Kasumi-1 (cell line): ENCODE results near the gene SLC22A13.
A peak's percentile ranks its signal among the peaks of the same experiment; 100 is the strongest.
"Not testable (repeated sequence)": the region's sequence is repeated elsewhere in the genome, so short reads cannot be mapped to it uniquely, and the experiment has no call there.

Experiments
- DNase-seq, 2 experiments: peaks; one replicate each; lab custom pipeline; 2025; lab: John Stamatoyannopoulos, UW

Gene SLC22A13

GRCh38 chr3:38264779-38265178 is 833 bp upstream of the SLC22A13 start:
- no peak for DNase-seq

- no peak for DNase-seq
Observed at GRCh38 chr3:38266810-38267209, 1.2 kb downstream of the SLC22A13 start.

- DNase-seq = peak; percentile 74 to 78
Observed at GRCh38 chr3:38267662-38268061, 2.0 kb downstream of the SLC22A13 start.

DNA sequence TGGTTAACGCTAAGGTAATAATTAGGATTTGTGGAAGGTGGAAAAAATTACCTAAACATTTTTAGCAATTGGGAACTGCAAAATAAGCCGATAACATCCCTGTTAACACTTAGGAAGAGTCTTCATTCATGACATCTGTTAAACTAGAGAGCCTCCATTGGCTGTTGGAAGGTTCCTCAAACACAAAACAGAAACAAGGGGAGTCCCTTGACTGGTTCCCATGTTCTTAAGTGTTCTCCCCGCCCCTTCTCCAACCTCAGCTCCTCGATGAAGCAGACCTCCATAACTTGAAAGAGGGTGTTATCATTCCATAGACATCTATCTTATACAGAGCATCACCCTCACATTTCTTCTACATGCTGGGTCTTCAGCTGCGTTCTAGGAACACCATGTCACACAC is 2.5 kb downstream of the SLC22A13 start:
- DNase-seq = peak; percentile 57 to 73

- DNase-seq = peak; percentile 35 to 75
Observed at GRCh38 chr3:38268522-38268921, 2.9 kb downstream of the SLC22A13 start.

DNA sequence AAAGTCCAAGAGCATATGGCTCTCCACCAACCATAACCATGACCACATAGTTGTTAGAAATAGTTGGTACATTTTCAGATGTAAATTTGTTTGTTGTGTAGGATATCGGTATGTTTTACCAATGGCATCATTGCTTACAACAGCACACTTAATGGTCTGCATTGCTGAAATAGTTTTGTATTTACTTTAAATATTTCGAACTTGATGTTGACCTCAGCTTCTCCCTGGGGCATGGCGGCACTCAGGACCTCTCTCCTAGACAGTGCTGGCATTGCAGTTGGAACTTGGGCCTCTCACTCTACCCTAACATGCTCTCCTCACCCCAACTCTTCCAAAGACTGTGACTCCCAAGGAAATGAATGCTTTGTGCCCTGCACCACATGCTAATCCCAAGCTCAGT is 5.0 kb downstream of the SLC22A13 start:
- no peak for DNase-seq

DNA sequence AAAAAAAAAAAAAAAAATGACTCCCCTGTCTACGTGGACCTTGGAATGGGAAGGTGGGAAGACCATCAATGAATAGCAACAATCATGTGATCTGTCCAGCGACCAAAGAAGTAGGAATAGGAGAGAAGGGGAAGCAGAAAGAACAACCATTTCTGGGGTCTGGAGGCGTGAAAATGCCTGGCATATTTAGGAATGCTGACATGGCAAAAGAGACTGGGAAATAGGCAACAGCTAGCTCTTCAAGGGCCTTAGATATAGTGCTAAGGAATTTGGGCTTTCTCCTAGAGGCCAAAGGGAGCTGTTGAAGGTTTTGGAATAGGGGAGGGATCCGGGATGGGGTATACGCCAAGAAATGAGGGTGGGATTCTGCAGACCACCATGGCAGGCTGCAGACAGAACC is 5.9 kb downstream of the SLC22A13 start:
- DNase-seq = no peak

- DNase-seq = no peak
Observed at GRCh38 chr3:38274864-38275649, 9.4 kb downstream of the SLC22A13 start.

DNA sequence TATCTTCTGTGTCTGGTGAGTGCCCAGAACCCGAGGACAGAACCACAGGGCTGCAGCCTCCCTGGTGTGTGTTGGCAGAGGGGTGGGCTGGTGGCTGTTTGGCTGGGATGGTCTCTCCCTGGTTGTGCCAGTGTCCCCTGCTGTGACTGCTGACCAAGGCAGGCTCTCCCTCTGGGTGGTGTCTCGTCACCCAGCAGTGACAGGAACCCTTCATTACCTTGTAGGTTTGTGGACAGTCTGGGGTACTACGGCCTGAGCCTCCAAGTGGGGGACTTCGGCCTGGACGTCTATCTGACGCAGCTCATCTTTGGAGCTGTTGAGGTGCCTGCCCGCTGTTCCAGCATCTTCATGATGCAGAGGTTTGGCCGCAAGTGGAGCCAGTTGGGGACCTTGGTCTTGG is 10.0 kb downstream of the SLC22A13 start:
- no peak for DNase-seq

GRCh38 chr3:38276081-38276916 is 10.7 kb downstream of the SLC22A13 start:
- no peak for DNase-seq

- no peak for DNase-seq
Observed at GRCh38 chr3:38276917-38277630, 11.5 kb downstream of the SLC22A13 start.

DNA sequence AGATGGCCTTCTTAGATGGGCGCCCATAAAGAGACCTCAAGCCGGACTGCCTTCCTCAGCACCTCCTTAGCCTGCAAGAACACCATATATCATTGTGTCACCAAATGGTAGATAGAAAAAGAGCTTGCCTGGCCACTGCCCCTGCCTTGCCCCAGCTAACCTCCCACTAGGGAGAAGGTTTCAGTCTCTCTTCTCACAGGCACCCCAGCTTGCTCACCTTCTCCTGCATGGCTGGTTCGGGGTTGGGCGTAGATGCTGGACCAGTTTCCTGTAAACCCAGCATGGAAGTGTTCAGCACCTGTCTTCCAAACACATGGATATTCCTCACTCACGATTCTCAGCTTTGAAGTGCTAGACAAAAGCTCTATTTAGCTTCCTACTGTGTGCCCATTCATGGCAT is 13.2 kb downstream of the SLC22A13 start:
- no peak for DNase-seq

DNA sequence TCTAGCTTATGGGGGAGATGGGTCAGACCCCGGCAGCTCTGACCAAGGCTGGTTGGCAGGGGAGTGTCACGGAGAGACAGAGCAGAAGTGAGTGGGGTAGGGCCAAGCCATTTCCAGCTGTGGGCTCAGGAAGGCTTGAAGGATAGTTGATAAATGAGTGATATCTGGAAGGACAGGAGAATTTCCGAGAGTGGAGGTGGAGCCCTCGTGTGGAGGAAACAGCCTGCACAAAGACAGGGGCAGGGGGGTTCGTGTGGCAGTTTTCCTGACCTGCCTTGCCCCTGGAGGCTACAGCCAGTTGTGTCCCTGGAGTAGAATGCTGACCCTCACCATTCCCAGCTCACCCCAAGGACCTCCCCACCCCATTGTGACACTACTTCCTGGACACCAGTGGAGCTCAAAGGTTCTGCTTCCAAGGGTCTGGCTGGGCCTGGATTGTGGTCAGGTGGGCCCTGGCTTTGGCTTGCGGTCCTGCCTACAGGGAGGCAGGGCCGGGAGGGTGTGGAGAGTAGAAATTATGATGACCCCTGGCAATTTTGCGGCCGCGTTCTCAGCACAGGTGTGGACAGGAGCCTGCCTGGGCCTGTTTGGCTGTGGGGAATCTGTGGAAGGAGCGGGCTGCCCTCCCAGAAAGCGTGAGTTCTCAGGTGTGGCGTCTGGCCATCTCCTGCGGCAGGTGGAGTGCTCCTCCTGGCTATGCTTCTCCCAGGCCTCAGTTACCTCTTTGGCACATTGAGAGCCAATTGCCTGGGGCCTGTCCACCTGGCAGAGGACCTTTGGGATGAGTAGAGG is 16.5 kb downstream of the SLC22A13 start, which contains the start of gene SLC22A14:
SLC22A14 (plus strand) TSS at position 400 of the 792 bp plus-strand sequence. CDS start 23,733 bp downstream, outside the sequence.
- no peak for DNase-seq

DNA sequence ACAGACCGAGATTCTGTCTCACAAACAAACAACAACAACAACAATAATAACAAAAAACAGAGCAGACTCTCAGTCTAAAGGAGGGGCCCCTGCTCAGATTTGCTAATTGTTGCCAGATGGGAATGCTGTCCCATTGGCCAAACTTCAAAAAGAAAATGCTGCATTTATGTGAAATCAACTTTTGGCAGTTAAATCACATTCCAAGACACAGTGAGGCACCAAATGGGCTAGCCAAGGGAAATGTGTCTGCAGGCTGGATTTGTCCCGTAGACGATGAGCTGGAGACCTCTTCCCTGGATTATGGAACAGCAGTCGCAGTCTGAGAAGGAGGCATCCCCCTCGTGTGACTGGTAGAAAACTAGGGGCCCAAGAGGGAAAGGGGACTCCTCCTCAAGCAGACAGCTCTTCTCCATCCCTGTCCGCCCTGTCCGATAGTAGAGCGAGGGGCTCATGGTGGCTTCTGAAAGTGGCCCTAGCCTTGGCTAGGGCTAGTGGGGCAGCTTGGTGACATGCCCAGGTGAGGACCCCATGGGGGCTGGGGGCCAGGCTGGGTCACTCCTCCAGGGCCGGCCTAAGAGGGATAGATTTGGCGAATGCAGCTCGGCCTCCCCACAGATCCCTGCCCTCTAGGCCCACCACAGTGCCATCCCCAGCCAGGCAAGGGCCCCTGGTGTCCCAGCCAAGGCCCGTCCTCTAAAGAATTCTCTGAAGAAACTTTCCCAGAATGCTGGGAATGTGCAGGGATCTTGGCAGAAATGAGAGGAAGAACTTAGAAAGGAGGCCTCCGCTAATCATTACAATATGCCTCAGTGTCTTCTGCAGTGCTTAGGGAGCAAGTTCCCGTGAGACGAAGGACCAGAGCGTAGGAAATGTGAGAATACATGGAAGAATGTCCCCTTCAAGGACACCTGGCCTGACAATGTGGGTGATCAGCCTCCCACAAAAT is 18.5 kb downstream of the SLC22A13 start:
- DNase-seq = no peak

GRCh38 chr3:38284756-38285150 is 19.1 kb downstream of the SLC22A13 start:
- DNase-seq = no peak

GRCh38 chr3:38289286-38290217 is 23.9 kb downstream of the SLC22A13 start:
- not testable (repeated sequence) for DNase-seq

DNA sequence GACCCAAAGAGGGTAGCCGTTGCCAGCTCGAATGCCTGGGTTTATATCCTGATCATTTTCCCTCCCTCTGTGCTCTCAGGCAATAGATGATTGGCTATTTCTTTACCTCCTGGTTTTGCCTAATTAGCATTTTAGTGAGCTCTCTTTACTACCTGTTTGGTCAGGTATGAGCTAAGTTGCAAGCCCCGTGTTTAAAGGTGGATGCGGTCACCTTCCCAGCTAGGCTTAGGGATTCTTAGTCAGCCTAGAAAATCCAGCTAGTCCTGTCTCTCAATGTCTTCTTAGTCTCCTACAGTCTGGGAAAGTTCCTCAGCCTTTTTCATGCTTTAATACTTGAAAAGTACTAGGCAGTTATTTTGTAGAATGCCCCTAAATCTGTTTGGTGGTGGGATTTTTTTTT is 31.4 kb downstream of the SLC22A13 start:
- DNase-seq = not testable (repeated sequence)

DNA sequence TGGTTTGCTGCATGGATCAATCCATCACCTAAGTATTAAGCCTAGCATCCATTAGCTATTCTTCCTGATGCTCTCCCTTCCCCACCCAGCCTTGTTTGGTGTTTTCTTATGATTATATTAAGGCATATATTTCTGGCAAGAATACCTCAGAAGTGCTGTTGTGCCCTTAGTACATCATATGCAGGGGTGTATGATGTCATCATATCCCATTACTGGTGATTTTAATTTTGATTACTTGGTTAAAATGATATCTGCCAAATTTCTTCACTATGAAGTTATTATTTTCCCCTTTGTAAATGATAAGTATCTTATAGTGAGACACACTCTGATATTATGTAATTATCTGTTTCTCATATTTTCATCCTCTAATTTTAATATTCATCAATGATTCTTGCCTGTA is 31.9 kb downstream of the SLC22A13 start:
- no peak for DNase-seq
